ENCODE measurements around the gene CEP85L. TPM values are rescaled to one million over a fixed set of nuclear protein-coding genes. Genes with fewer than 3 reads are reported as not detected.

The CEP85L gene
- total and polyA plus RNA-seq, 2 of the 13 experiments (the other 11 are each of a cell fraction or from before 2014, with no cell fraction given) = 0.44 to 1.7 TPM

GRCh38 chr6:118476551-118476950 lies 174.8 kb downstream of the CEP85L start:
- H3K9ac ChIP-seq (ENCODE audit: insufficient read depth, low read depth, low read length) = no peak overlapping the region
- ChIA-PET CTCF (ENCODE audit: low intra/inter-chr PET ratio, low total read pairs) (no interaction called here), POLR2A (no interaction called here)
- FAIRE-seq (no peak), ATAC-seq (no peak), DNase-seq (ENCODE audit: low spot score) (no peak)
- no peak for TF ChIP-seq ZMYM4 (CRISPR knock-in tag; IDR thresholded peaks at IDR 0.05)
- no TSS peak for BruUV-seq (replicated peaks)
- H3K4me3 ChIP-seq (replicated peaks in 1 of 3; ENCODE audit: insufficient read depth in 1 of 3, low read depth in 2 of 3, low read length in 3 of 3) = no peak overlapping the region
- H3K4me2 ChIP-seq (ENCODE audit: low read depth, low read length) = no peak overlapping the region
- H3K4me1 ChIP-seq (ENCODE audit: insufficient read depth, low read length) = no peaks in the 10 kb centered on the region
- no peaks in the 10 kb centered on the region for H3K36me3 ChIP-seq (replicated peaks in 1 of 2; ENCODE audit: control insufficient read depth in 1 of 2, insufficient read depth in 2 of 2, low read length in 2 of 2)
- H3K27ac ChIP-seq (ENCODE audit: extremely low read length, insufficient read depth, low read length) = no peak overlapping the region
- H3K27me3 ChIP-seq (ENCODE audit: control insufficient read depth in 1 of 2, insufficient read depth in 2 of 2, low read length in 2 of 2) = no peaks in the 10 kb centered on the region
- intact Hi-C loops (cut with micrococcal nuclease; ENCODE audit: unreplicated experiment) = no loop called here
- in situ Hi-C loops (cut with HindIII; ENCODE audit: extremely low pct_ligation_motif_present, low pct_unique_long_range_greater_than_20kb) = no loop called here
- no peaks in the 10 kb centered on the region for H3K9me3 ChIP-seq (ENCODE audit: low read length)
- H3K79me2 ChIP-seq (ENCODE audit: insufficient read depth, low read length) = no peaks in the 10 kb centered on the region
- 23% methylated on average over 3 of the region's 3 CpGs for WGBS (ENCODE audit: low lambda C conversion rate)
- no peaks in the 10 kb centered on the region for H4K20me1 ChIP-seq (ENCODE audit: insufficient read depth, low read length)
- H2AFZ ChIP-seq (ENCODE audit: low read length) = no peak overlapping the region

DNA sequence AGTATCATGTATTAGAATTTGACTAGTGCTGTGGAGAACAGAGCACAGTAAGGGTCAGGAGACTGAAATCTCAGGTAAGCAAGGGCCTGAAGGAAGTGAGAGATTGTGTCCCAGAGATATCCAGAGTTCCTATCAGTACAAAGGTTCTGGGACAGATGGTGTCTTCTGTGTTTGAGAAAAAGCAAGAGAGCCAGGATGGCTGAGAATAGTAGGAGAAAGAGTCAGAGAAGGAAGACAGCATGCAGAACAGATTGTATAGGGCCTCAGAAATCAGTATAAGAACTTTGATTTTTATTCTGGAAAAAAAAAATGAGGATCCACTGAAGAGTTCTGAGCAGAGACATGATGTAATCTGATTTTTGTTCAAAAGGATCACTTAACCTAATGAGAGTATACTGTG lies 178.1 kb downstream of the CEP85L start:
- POLR2A ChIA-PET = no interaction called here
- Histone ChIP-seq H3K27me3 (ENCODE audit: control insufficient read depth in 1 of 2, insufficient read depth in 2 of 2, low read length in 2 of 2) (no peaks in the 10 kb centered on the region), H3K27ac (ENCODE audit: extremely low read length, insufficient read depth, low read length) (no peak overlapping the region), H3K4me1 (ENCODE audit: insufficient read depth, low read length) (peaks cover 13% of the 10 kb centered on the region), H3K36me3 (replicated peaks in 1 of 2; ENCODE audit: control insufficient read depth in 1 of 2, insufficient read depth in 2 of 2, low read length in 2 of 2) (no peaks in the 10 kb centered on the region), H2AFZ (ENCODE audit: low read length) (no peak overlapping the region), H3K4me3 (replicated peaks in 1 of 3; ENCODE audit: insufficient read depth in 1 of 3, low read depth in 2 of 3, low read length in 3 of 3) (no peak overlapping the region), H3K4me2 (ENCODE audit: low read depth, low read length) (no peak overlapping the region), H4K20me1 (ENCODE audit: insufficient read depth, low read length) (no peaks in the 10 kb centered on the region), H3K9ac (ENCODE audit: insufficient read depth, low read depth, low read length) (no peak overlapping the region), H3K9me3 (ENCODE audit: low read length) (no peaks in the 10 kb centered on the region), H3K79me2 (ENCODE audit: insufficient read depth, low read length) (no peaks in the 10 kb centered on the region)
- DNase-seq (ENCODE audit: low spot score) (no peak), ATAC-seq (no peak), FAIRE-seq (no peak)
- no TSS peak for BruUV-seq (replicated peaks)
- no peak for TF ChIP-seq ZMYM4 (CRISPR knock-in tag; IDR thresholded peaks at IDR 0.05)
- TF ChIP-seq HDAC1 (CRISPR knock-in tag; IDR thresholded peaks at IDR 0.05) = no peak
- no peak for TF ChIP-seq MYNN (CRISPR knock-in tag; IDR thresholded peaks at IDR 0.05; ENCODE audit: low read depth)
- TF ChIP-seq GPBP1L1 (CRISPR knock-in tag; IDR thresholded peaks at IDR 0.05) = no peak
- no peak for TF ChIP-seq SIN3A (IDR thresholded peaks at IDR 0.05; ENCODE audit: borderline replicate concordance, low read depth, low read length)
- TF ChIP-seq ZBTB34 (CRISPR knock-in tag; IDR thresholded peaks at IDR 0.05) = no peak
- no peak for TF ChIP-seq SMYD3 (CRISPR knock-in tag; IDR thresholded peaks at IDR 0.05)
- no peak for TF ChIP-seq ZNF484 (CRISPR knock-in tag; IDR thresholded peaks at IDR 0.05; ENCODE audit: borderline replicate concordance, low read depth)
- no peak for TF ChIP-seq ZNF841 (CRISPR knock-in tag; IDR thresholded peaks at IDR 0.05; ENCODE audit: borderline replicate concordance)
- TF ChIP-seq ONECUT2 (CRISPR knock-in tag; IDR thresholded peaks at IDR 0.05) = no peak
- TF ChIP-seq ZNF660 (CRISPR knock-in tag; IDR thresholded peaks at IDR 0.05; ENCODE audit: borderline replicate concordance, low read depth) = no peak
- no peak for TF ChIP-seq STAT5B (CRISPR knock-in tag; IDR thresholded peaks at IDR 0.05)
- no peak for TF ChIP-seq ZBTB38 (CRISPR knock-in tag; IDR thresholded peaks at IDR 0.05)
- TF ChIP-seq CBX1 (IDR thresholded peaks at IDR 0.05; ENCODE audit: low read depth) = no peak
- intact Hi-C loops (cut with micrococcal nuclease; ENCODE audit: unreplicated experiment) (no loop called here), in situ Hi-C loops (cut with HindIII; ENCODE audit: extremely low pct_ligation_motif_present, low pct_unique_long_range_greater_than_20kb) (no loop called here)
- CTCF ChIA-PET (ENCODE audit: low intra/inter-chr PET ratio, low total read pairs) = no interaction called here

All from HepG2 (cell line).